PC-3 (cell line): ENCODE measurements around the gene GDF15. TPM values are rescaled to one million over a fixed set of nuclear protein-coding genes. Genes with fewer than 3 reads are reported as not detected.
A peak's percentile ranks its signal among the peaks of the same experiment; 100 is the strongest.

Source experiments
- ATAC-seq: fragments of 200-7000 bp; cut with Tn5 transposase; 2 replicates; pipeline ENCODE4 v1.9.1; 2020; ENCODE audit warnings: mild to moderate bottlenecking, moderate library complexity
- BruUV-seq: library from RNA; stranded (reverse); fragments of 400-500 nt; replicated peaks from 2 replicates; lab custom pipeline; 2021; lab: Mats Ljungman, UMichigan
- CTCF ChIA-PET: fragments of 300-600 bp; sonication (Branson Sonifier 250); formaldehyde crosslinking; loops from one replicate; lab custom pipeline; 2022; ENCODE audit warnings: antibody characterized with exemption; lab: Charles Lee
- POLR2A ChIA-PET: fragments of 300-600 bp; sonication (Branson Sonifier 250); formaldehyde crosslinking; loops from one replicate; lab custom pipeline; 2022; ENCODE audit warnings: antibody characterized with exemption; ENCODE audit not compliant: unreplicated experiment; lab: Charles Lee
- DNase-seq: peaks from one replicate; pipeline ENCODE4 v3.0.0-alpha.2; 2015
- H2AFZ ChIP-seq: fragments of 300-600 bp; sonication (generic); 2 replicates; pipeline ENCODE4 v1.6.0; 2016; ENCODE audit warnings: antibody characterized with exemption, low read length
- H3F3A ChIP-seq: fragments of 300-600 bp; sonication (generic); one replicate; pipeline ENCODE4 v1.6.0; 2017; ENCODE audit warnings: antibody characterized with exemption, low read length, control low read depth, mild to moderate bottlenecking; ENCODE audit not compliant: unreplicated experiment
- H3K27ac ChIP-seq: fragments of 300-600 bp; sonication (generic); 2 replicates; pipeline ENCODE4 v1.5.1; 2016; ENCODE audit warnings: mild to moderate bottlenecking, low read length
- H3K27me3 ChIP-seq: fragments of 300-600 bp; sonication (generic); 2 replicates; pipeline ENCODE4 v1.6.1; 2016; ENCODE audit warnings: low read length, mixed read lengths
- H3K36me3 ChIP-seq: fragments of 300-600 bp; sonication (generic); 2 replicates; pipeline ENCODE4 v1.6.1; 2016; ENCODE audit warnings: low read depth, mixed run types, low read length, mixed read lengths
- H3K4me1 ChIP-seq: fragments of 300-600 bp; sonication (generic); 2 replicates; pipeline ENCODE4 v1.5.1; 2016; ENCODE audit warnings: low read length; ENCODE audit not compliant: insufficient read depth
- H3K4me2 ChIP-seq: fragments of 300-600 bp; sonication (generic); 2 replicates; pipeline ENCODE4 v1.6.0; 2016; ENCODE audit warnings: low read length
- H3K4me3 ChIP-seq: fragments of 300-600 bp; sonication (generic); 2 replicates; pipeline ENCODE4 v1.5.1; 2016; ENCODE audit warnings: mild to moderate bottlenecking, low read length, mixed read lengths
- H3K79me2 ChIP-seq: fragments of 300-600 bp; sonication (generic); 2 replicates; pipeline ENCODE4 v1.6.1; 2017; ENCODE audit warnings: low read length, mixed read lengths
- H3K9ac ChIP-seq: fragments of 300-600 bp; sonication (generic); 2 replicates; pipeline ENCODE4 v1.6.0; 2016; ENCODE audit warnings: mild to moderate bottlenecking, low read length
- H3K9me2 ChIP-seq: fragments of 300-600 bp; sonication (generic); replicated peaks from 2 replicates; pipeline ENCODE4 v1.6.1; 2016; ENCODE audit warnings: mixed run types, low read length, mixed read lengths
- H3K9me3 ChIP-seq: fragments of 300-600 bp; sonication (generic); 2 replicates; pipeline ENCODE4 v1.6.1; 2016; ENCODE audit warnings: low read length, mixed read lengths
- H4K20me1 ChIP-seq: fragments of 300-600 bp; sonication (generic); 2 replicates; pipeline ENCODE4 v1.6.1; 2016; ENCODE audit warnings: low read length, mixed read lengths
- EZH2 ChIP-seq: fragments of 300-600 bp; sonication (generic); IDR thresholded peaks from one replicate; pipeline ENCODE4 v1.6.1; 2017; ENCODE audit warnings: antibody characterized with exemption, mild to moderate bottlenecking, low read length; ENCODE audit not compliant: unreplicated experiment
- EZH2phosphoT487 ChIP-seq: fragments of 300-600 bp; sonication (generic); IDR thresholded peaks from 2 replicates; pipeline ENCODE4 v1.6.1; 2018; ENCODE audit warnings: mild to moderate bottlenecking, antibody characterized with exemption, low read length, borderline replicate concordance
- intact Hi-C: fragments of 100-400 bp; cut with micrococcal nuclease; formaldehyde crosslinking; loops from 2 replicates; pipeline ENCODE4 v1.9.0; 2023
- total RNA-seq: library from RNA; depleted of rRNA; stranded (reverse); fragments of >200 nt; gene quantifications from 2 replicates; pipeline ENCODE4 v1.2.3, GENCODE V29; 2014
- TF ChIP-seq, protein P1 (sequence below): fragments of 300-600 bp; sonication (generic); conservative IDR thresholded peaks from 2 replicates; pipeline ENCODE4 v1.5.1; 2017; ENCODE audit warnings: antibody characterized with exemption, low read depth, mild to moderate bottlenecking, low read length

Gene GDF15
- total RNA-seq, 1 experiment from 2014 or later: 84.3 TPM

GRCh38 chr19:18406749-18407148, 20.8 kb downstream of the GDF15 start:
- BruUV-seq: no TSS peak
- ATAC-seq: no peak
- no peak for DNase-seq
- Histone ChIP-seq H3F3A (no peaks in the 10 kb centered on the region), H3K9ac (no peak overlapping the region), H3K79me2 (no peaks in the 10 kb centered on the region), H4K20me1 (no peaks in the 10 kb centered on the region), H3K9me2 (no peaks in the 10 kb centered on the region), H3K4me1 (no peaks in the 10 kb centered on the region), H3K36me3 (no peaks in the 10 kb centered on the region), H2AFZ (no peak overlapping the region), H3K27ac (no peak overlapping the region), H3K4me3 (no peak overlapping the region), H3K27me3 (no peaks in the 10 kb centered on the region), H3K9me3 (no peaks in the 10 kb centered on the region), H3K4me2 (no peak overlapping the region)
- TF ChIP-seq EZH2phosphoT487 (no peak), EZH2 (no peak)
- TF ChIP-seq, protein P1, sequence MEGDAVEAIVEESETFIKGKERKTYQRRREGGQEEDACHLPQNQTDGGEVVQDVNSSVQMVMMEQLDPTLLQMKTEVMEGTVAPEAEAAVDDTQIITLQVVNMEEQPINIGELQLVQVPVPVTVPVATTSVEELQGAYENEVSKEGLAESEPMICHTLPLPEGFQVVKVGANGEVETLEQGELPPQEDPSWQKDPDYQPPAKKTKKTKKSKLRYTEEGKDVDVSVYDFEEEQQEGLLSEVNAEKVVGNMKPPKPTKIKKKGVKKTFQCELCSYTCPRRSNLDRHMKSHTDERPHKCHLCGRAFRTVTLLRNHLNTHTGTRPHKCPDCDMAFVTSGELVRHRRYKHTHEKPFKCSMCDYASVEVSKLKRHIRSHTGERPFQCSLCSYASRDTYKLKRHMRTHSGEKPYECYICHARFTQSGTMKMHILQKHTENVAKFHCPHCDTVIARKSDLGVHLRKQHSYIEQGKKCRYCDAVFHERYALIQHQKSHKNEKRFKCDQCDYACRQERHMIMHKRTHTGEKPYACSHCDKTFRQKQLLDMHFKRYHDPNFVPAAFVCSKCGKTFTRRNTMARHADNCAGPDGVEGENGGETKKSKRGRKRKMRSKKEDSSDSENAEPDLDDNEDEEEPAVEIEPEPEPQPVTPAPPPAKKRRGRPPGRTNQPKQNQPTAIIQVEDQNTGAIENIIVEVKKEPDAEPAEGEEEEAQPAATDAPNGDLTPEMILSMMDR: no peak
- POLR2A ChIA-PET: no interaction called here
- CTCF ChIA-PET: interaction anchor here (0.6 kb wide), 1 partner anchor 58 kb away, joined by 3 read pairs; no protein-coding TSS in a partner anchor
- intact Hi-C loops: no loop called here

DNA sequence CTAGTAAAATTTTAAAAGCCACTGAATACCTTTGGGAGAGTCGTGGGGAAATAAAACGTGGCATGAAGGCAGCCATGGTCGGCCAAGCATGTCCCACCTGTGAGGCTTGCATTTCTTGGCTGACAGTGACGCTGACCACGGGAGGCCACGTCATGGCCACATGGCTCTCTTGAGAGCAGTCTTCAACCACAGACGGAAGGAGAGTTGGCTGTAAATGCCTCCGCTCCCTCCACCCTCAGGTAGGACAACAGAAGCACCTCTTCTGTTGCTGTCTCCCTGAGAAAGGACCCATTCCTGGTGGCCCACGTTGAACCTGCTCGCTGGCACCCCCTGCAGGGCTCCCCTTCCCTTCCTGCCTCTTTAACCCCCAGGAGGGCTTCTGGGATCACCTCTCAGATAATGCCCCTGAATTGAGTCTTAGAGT, 22.1 kb downstream of the GDF15 start:
- Histone ChIP-seq H2AFZ (no peak overlapping the region), H3K79me2 (no peaks in the 10 kb centered on the region), H3K27ac (no peak overlapping the region), H3K9me3 (no peaks in the 10 kb centered on the region), H3K9me2 (no peaks in the 10 kb centered on the region), H3K9ac (no peak overlapping the region), H4K20me1 (no peaks in the 10 kb centered on the region), H3K4me1 (no peaks in the 10 kb centered on the region), H3K4me2 (no peak overlapping the region), H3K36me3 (no peaks in the 10 kb centered on the region), H3K4me3 (no peak overlapping the region), H3F3A (no peaks in the 10 kb centered on the region), H3K27me3 (no peaks in the 10 kb centered on the region)
- intact Hi-C loops: no loop called here
- CTCF ChIA-PET: no interaction called here
- DNase-seq (peak; percentile 41), ATAC-seq (no peak)
- BruUV-seq: no TSS peak
- POLR2A ChIA-PET: no interaction called here
- TF ChIP-seq, protein P1: peak; percentile 62
- no peak for TF ChIP-seq EZH2

GRCh38 chr19:18412610-18413239, 26.8 kb downstream of the GDF15 start:
- ChIA-PET POLR2A (no interaction called here), CTCF (interaction anchor here (0.6 kb wide), 1 partner anchor 27 kb away, joined by 3 read pairs; the partner anchor contains the start of gene GDF15)
- no peak overlapping the region for H3K9ac ChIP-seq
- no TSS peak for BruUV-seq
- intact Hi-C loops: loop anchor here (10.0 kb wide), 2 partner anchors 138 to 208 kb away; partner anchors contain the start of genes IQCN and RAB3A
- H4K20me1 ChIP-seq: no peaks in the 10 kb centered on the region
- no peaks in the 10 kb centered on the region for H3K9me2 ChIP-seq
- H2AFZ ChIP-seq: no peak overlapping the region
- no peak for DNase-seq
- H3K4me2 ChIP-seq: no peak overlapping the region
- no peaks in the 10 kb centered on the region for H3F3A ChIP-seq
- no peak overlapping the region for H3K4me3 ChIP-seq
- TF ChIP-seq EZH2 (no peak), EZH2phosphoT487 (no peak)
- TF ChIP-seq, protein P1: no peak; the same call in 1 of the 2 replicates
- H3K27me3 ChIP-seq: no peaks in the 10 kb centered on the region
- no peaks in the 10 kb centered on the region for H3K79me2 ChIP-seq
- no peak for ATAC-seq
- H3K4me1 ChIP-seq: peaks cover 13% of the 10 kb centered on the region
- no peaks in the 10 kb centered on the region for H3K36me3 ChIP-seq
- no peak overlapping the region for H3K27ac ChIP-seq
- no peaks in the 10 kb centered on the region for H3K9me3 ChIP-seq
